NCI-H2196 (cell line): ENCODE results near the gene SLC29A3.
"Not testable (repeated sequence)": the region's sequence is repeated elsewhere in the genome, so short reads cannot be mapped to it uniquely, and the experiment has no call there.

Experiments used
- DNase-seq: peaks from one replicate; lab custom pipeline; 2025; ENCODE audit not compliant: unreplicated experiment; lab: John Stamatoyannopoulos, UW

Gene SLC29A3

GRCh38 chr10:71319042-71319799 is at the start of gene SLC29A3:
Gene SLC29A3, plus strand, starts transcription at chr10:71319259. Its CDS starts 51 bp downstream, at chr10:71319310.
- DNase-seq: peak; percentile 58

DNA sequence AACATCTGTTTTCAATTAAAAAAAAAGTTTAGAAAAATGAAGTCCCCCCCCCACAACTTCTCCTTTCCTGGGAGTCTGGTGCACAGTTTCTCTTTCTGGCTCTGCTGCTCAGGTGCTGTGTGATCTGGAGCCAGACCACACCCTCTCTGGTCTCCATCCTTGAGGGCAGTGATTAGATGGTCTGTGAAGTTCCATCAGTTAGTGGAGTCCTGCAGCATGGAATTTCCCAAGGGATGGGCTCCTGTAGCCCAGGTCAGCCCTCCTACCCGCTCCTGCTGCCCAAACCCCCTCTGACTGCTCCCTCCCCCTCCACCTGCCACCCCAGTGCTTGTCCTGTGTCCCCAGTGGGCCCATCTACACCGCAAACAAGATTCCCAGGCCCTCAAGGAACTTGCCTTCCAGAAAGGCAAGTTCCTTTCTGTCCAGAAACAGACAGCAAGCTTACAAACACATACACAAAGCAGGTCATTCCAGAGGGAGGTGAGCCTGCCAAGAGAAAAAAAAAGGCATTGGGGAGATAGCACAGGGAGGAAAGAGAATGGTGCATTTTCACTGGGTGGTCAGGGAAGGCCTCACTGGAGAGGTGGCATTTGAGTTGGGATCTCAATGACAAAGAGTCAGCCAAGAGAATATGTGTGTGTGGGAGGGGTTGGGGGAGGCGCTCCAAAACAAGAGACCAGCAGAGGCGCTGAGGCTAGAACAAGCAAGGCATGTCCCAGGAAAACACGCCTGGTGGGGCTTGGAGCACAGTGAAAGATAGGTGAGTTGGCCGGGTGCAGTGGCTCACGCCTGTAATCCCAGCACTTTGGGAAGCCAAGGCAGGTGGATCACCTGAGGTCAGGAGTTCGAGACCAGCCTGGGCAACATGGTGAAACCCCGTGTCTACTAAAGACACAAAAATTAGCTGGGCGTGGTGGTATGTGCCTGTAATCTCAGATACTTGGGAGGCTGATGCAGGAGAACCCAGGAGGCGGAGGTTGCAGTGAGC is 49.5 kb upstream of the SLC29A3 start:
- no peak for DNase-seq

- peak; percentile 60 for DNase-seq
Observed at GRCh38 chr10:71270301-71271220, 48.5 kb upstream of the SLC29A3 start.

DNA sequence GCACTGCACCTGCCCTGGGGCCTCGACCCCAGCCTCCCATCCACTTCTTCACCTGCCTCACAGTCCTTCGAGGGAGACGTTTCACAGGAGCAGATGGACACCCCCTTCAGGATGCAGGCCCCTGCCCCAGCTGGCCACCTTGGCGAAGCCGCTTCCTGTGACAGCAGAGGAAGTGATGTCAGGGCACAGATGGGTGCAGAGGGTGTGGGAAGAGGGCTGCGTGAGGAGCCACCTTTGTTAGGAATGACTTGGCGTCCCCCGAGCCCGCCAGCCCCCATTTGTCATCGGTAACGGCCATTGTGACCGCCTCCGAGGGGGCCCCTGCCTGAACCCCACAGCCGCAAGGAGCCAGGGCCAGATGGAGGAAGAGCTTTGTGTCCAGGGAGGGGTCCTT is 47.4 kb upstream of the SLC29A3 start:
- DNase-seq: no peak

GRCh38 chr10:71272056-71272771 is 46.8 kb upstream of the SLC29A3 start:
- DNase-seq: no peak

DNA sequence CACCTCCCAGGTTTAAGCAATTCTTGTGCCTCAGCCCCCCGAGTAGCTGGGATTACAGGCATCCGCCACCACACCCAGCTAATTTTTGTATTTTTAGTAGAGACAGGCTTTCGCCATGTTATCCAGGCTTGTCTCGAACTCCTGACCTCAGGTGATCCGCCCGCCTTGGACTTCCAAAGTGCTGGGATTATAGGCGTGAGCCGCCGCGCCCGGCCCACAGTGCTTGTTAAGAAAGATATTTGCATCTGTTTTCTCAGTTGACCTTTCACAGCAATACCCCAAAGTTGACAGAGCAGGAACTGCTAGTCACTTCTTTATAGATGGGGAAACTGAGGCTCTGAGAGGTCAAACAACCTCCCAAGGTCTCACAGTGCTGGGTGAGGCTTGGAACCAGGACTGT is 46.1 kb upstream of the SLC29A3 start:
- not testable (repeated sequence) for DNase-seq

- no peak for DNase-seq
Observed at GRCh38 chr10:71273506-71273905, 45.6 kb upstream of the SLC29A3 start.

GRCh38 chr10:71274901-71275796 is 43.9 kb upstream of the SLC29A3 start:
- no peak for DNase-seq

- DNase-seq: no peak
Observed at GRCh38 chr10:71276873-71277272, 42.2 kb upstream of the SLC29A3 start.

GRCh38 chr10:71277914-71278665 is 41.0 kb upstream of the SLC29A3 start:
- no peak for DNase-seq

DNA sequence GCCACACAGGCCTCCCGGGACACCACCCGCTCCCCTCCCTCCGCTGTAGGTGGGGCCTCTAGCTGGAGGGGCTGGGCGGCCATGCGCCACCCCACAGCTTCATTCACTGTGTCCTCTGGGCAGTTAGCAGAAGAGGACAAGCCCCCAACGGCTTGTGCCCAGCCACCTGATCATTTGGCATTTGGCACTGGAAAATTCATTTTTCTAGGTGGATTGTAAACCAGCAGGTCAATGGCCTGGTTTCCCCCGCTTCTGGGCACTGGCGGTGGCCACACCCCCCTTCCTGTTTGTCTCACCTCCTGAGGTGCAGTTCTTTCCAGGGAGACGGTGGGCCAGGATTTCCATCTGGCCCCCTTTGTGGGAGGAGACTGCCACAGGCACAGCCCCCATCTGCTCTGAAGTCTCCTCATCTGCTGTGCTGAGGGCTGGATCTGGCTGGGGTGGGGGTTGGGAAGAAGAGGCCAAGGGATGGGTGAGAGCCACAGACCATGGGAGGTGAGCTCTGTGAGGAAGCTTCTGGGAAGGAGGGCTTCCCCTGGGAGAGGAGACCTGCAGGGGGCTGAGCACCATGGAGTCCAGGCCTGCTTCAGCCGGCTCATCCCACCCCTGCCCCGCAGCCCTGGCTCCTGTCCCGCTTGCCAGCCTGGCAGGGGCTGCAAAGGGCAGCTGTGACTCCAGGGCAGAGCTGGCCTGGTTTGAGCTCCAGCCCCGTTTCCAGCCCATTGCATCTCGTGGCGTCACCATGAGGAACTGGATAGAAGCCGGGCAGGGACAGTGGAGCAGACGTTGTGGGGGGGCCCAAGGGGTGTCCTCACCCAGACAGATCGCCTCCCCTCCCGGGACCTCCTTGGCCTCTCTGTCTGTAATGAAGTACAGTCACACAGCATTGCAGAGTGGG is 40.1 kb upstream of the SLC29A3 start:
- DNase-seq: no peak

DNA sequence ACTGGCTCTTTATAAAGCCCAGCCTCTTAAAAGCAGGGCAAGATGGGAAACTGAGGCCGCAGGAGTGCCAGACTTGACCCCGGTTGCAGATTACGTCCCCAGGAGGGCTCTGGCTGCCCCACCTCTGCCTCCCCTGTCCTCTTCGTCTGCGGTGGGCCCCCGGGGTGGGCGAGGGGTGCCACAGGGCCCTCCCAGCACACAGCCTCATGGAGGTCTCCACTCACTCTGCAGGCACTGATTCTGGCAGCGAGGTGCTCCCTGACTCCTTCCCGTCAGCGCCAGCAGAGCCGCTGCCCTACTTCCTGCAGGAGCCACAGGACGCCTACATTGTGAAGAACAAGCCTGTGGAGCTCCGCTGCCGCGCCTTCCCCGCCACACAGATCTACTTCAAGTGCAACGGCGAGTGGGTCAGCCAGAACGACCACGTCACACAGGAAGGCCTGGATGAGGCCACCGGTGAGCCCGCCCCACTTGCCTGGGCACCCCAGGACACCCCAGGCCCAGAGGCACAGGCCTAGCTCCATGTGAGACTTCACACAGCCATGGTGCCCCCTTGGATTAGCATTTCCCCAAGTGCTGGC is 39.4 kb upstream of the SLC29A3 start:
- DNase-seq: no peak

GRCh38 chr10:71280216-71280615 is 38.8 kb upstream of the SLC29A3 start:
- no peak for DNase-seq

GRCh38 chr10:71280825-71281224 is 38.2 kb upstream of the SLC29A3 start:
- DNase-seq: no peak

DNA sequence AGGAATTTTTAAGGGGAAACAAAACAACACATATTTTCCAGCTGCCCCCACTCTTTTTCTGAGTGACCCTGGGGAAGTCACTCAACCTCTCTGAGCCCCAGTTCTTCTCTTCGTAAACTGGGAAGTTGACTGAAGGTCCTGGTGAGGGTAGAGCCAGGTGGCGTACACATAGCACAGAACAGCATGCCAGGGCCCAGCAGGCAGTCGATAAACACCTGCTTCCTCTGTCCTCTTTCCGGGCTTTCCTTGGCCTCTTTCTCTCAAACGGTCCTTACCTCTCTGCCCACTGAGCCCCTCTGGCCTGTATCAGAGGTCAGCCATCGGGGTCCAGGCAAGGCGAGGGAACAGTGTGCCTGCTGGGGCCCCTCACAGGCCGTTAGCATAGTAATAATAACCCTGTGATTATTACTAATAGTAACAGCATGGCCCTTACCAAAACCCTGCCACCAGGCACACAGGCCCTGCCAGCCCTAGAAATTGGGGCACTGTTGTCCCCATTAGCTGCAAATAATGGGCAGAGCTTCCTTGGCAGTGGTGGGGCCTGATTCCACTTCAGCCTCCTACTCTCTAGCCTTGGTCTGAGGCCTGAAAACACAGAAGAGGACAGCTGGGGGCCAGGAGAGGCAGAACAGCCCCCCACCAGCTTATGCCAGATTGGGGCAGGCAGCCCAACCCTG is 37.3 kb upstream of the SLC29A3 start:
- DNase-seq: no peak

DNA sequence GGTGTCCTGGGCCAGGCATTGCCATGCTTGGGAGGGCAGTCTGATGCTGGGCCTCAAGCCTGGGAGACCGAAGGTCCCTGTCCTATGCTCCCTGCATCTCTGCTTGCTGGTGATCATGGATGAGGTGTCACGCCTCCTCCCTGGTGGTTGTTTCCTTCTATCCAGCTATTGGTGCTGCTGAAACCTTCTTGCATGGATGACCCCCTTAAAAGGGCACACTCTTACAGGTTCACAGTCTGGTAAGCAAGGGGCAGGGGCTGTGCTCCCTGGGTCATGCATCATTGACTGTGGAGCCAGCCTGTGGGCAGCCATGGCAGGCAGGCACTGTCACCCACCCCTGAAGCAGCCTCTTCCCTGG is 36.8 kb upstream of the SLC29A3 start:
- no peak for DNase-seq

GRCh38 chr10:71283410-71283809 is 35.6 kb upstream of the SLC29A3 start:
- DNase-seq: no peak
